Vagina (tissue), 2 donors: ENCODE measurements around the gene CENATAC. TPM values are rescaled to one million over a fixed set of nuclear protein-coding genes. Genes with fewer than 3 reads are reported as not detected.
"Not testable (repeated sequence)": the region's sequence is repeated elsewhere in the genome, so short reads cannot be mapped to it uniquely, and the experiment has no call there.

Experiments
- DNase-seq, 2 donors: peaks; one replicate each; pipeline ENCODE4 v3.0.0-alpha.2; 2017; ENCODE audit errors: extremely low spot score in 2 of 2
- H3K27ac ChIP-seq: fragments of 200-600 bp; sonication (generic); one replicate; pipeline ENCODE4 v1.5.1; 2019
- H3K27me3 ChIP-seq: fragments of 200-600 bp; sonication (generic); one replicate; pipeline ENCODE4 v1.5.1; 2019
- H3K36me3 ChIP-seq, 2 donors: fragments of 200-600 bp; sonication (generic); one replicate each; pipeline ENCODE4 v1.5.1; 2017 to 2019
- H3K4me1 ChIP-seq: fragments of 200-600 bp; sonication (generic); one replicate; pipeline ENCODE4 v1.5.1; 2019
- H3K4me3 ChIP-seq, 2 donors: fragments of 200-600 bp; sonication (generic); 1 replicate in 1 of 2; 2 replicates in 1 of 2; pipeline ENCODE4 v1.5.1; 2016 to 2019
- H3K9me3 ChIP-seq: fragments of 200-600 bp; sonication (generic); one replicate; pipeline ENCODE4 v1.5.1; 2019
- POLR2A ChIP-seq, 2 donors: fragments of 450-650 bp; IDR thresholded peaks; one replicate each; pipeline ENCODE4 v1.6.1; 2017; ENCODE audit warnings: antibody characterized with exemption in 2 of 2, mild to moderate bottlenecking in 2 of 2, moderate library complexity in 2 of 2
- POLR2AphosphoS5 ChIP-seq, 2 donors: sonication (generic); formaldehyde crosslinking; IDR thresholded peaks; one replicate each; pipeline ENCODE4 v1.9.0; 2017; ENCODE audit warnings: antibody characterized with exemption in 2 of 2, mild to moderate bottlenecking in 2 of 2, low read depth in 1 of 2; ENCODE audit not compliant: insufficient read depth in 1 of 2
- intact Hi-C: fragments of 100-400 bp; cut with DNase I; formaldehyde crosslinking; loops from one replicate; pipeline ENCODE4 v1.15.1; 2023
- total RNA-seq: library from RNA; depleted of rRNA; stranded (reverse); fragments of >200 nt; gene quantifications from one replicate; pipeline ENCODE4 v1.2.3, GENCODE V29; 2016
- TF ChIP-seq, protein P1 (sequence below), 3 experiments: fragments of 450-650 bp in 2 of 3; fragments of 200-600 bp in 1 of 3; sonication (generic) in 1 of 3; IDR thresholded peaks; one replicate each; pipeline ENCODE4 v1.5.1; 2017 to 2019; ENCODE audit warnings: antibody characterized with exemption in 3 of 3, mild to moderate bottlenecking in 2 of 3, moderate library complexity in 2 of 3

CENATAC gene
- 49.8 TPM for total RNA-seq

DNA sequence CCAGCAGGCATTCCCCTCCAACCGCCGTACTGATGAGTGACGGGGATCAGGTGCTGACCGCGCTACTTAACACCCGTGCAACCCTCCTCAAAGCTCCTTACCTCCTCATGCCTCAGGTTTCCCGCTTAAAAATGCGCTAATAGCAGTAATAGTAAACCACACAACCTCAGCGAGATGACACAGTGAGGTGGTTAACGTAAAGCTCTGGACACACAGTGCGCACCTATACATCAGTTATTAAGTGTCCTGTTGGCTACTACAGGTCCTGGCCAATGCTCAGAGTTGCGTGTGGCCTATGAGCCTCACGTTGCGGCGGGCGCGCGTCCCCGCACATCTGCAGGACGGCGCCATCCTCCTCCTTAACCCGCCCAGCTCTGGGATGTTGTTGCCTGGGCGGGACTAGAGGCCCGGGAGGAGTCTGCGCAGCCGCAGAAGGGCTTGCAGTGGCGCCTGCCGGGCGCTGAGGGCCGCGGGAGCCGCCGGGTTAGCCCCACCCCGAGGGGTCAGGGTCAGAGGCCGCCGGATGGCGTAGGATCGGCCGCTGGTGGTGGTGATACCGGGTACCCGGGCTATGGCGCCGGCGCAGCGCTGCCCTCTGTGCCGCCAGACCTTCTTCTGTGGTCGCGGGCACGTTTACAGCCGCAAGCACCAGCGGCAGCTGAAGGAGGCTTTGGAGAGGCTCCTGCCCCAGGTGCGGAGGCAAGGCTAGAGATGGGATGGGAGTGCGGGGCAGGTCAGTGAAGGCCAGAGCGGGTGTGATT is at the start of gene CENATAC:
CENATAC (plus strand) TSS at position 512 of the 761 bp plus-strand sequence; CDS start at position 572, 60 bp downstream.
- Histone ChIP-seq H3K36me3 (peaks cover 0 to 23% of the 10 kb centered on the region in 2 donors), H3K27ac (peak within 1 kb of the TSS; percentile 65), H3K4me3 (peak within 1 kb of the TSS; percentile 86 to 88), H3K4me1 (peaks cover 34% of the 10 kb centered on the region), H3K9me3 (no peaks in the 10 kb centered on the region), H3K27me3 (no peaks in the 10 kb centered on the region)
- intact Hi-C loops = no loop called here
- TF ChIP-seq POLR2AphosphoS5 (IDR thresholded peaks at IDR 0.05; ENCODE audit: insufficient read depth in 1 of 2, low read depth in 1 of 2) (peak; percentile 96 to 98), POLR2A (IDR thresholded peaks at IDR 0.05) (peak; percentile 70 to 73)
- TF ChIP-seq, protein P1, sequence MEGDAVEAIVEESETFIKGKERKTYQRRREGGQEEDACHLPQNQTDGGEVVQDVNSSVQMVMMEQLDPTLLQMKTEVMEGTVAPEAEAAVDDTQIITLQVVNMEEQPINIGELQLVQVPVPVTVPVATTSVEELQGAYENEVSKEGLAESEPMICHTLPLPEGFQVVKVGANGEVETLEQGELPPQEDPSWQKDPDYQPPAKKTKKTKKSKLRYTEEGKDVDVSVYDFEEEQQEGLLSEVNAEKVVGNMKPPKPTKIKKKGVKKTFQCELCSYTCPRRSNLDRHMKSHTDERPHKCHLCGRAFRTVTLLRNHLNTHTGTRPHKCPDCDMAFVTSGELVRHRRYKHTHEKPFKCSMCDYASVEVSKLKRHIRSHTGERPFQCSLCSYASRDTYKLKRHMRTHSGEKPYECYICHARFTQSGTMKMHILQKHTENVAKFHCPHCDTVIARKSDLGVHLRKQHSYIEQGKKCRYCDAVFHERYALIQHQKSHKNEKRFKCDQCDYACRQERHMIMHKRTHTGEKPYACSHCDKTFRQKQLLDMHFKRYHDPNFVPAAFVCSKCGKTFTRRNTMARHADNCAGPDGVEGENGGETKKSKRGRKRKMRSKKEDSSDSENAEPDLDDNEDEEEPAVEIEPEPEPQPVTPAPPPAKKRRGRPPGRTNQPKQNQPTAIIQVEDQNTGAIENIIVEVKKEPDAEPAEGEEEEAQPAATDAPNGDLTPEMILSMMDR (IDR thresholded peaks at IDR 0.05) = peak in 1 of 3 experiments; percentile 27
- DNase-seq = peak in 1 of 2 donors; percentile 90

- Histone ChIP-seq H3K4me1 (no peaks in the 10 kb centered on the region), H3K4me3 (no peak overlapping the region), H3K36me3 (no peaks in the 10 kb centered on the region), H3K27ac (no peak overlapping the region), H3K27me3 (no peaks in the 10 kb centered on the region), H3K9me3 (no peaks in the 10 kb centered on the region)
- intact Hi-C loops = no loop called here
- no peak for DNase-seq
- TF ChIP-seq, protein P1 (IDR thresholded peaks at IDR 0.05) = no peak
- no peak for TF ChIP-seq POLR2AphosphoS5 (IDR thresholded peaks at IDR 0.05; ENCODE audit: insufficient read depth in 1 of 2, low read depth in 1 of 2)
- TF ChIP-seq POLR2A (IDR thresholded peaks at IDR 0.05) = no peak
These were observed 44.7 kb upstream of the CENATAC start for GRCh38 chr11:118953265-118953664.

DNA sequence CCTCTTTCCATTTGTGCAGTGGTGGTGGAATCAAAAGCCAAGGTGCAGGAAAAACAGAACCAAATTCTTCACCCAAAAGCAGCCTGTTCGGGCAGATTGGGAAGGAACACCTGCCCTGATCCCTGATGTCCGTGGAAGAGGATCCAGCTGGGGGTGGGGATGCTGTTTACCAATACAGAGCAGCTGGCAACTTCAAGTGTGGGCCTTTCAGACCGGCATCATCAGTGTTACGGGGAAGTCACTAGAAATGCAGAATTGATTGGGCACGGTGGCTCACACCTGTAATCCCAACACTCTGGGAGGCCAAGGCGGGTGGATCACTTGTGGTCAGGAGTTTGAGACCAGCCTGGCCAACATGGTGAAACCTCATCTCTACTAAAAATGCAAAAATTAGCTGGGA is 44.0 kb upstream of the CENATAC start:
- H3K36me3 ChIP-seq, intact Hi-C loops, H3K4me3 ChIP-seq, H3K4me1 ChIP-seq, H3K27me3 ChIP-seq, DNase-seq, H3K9me3 ChIP-seq, H3K27ac ChIP-seq: not testable (repeated sequence)

DNA sequence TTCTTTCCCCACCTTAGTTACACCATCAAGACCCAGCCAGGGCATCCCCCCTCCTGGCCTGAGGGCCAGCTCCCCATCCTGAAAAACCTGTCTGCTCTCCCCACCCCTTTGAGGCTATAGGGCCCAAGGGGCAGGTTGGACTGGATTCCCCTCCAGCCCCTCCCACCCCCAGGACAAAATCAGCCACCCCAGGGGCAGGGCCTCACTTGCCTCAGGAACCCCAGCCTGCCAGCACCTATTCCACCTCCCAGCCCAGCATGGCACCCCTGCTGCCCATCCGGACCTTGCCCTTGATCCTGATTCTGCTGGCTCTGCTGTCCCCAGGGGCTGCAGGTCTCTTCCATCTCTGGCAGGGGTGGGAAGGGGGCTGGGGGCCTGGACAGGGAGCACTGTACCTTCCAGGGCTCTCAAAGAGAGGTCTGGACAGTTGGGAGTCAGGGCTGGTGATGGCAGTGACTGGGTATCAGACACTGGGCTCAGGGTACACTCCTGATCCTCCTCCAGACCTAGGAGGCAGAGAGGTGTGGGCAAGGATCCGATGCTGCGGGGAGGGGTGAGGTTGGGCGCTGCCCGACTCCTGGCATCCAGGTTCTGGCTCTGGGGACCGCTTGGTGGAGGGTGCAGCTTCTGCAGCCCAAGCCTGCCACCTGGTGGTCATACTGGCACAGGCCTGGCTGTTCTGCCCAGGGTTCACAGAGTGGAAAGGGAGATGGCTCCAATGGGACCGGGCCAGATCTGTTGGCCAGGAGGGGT is 41.7 kb upstream of the CENATAC start, which contains the start of gene UPK2:
UPK2 (plus strand) TSS at position 205 of the 753 bp plus-strand sequence; CDS start at position 258, 53 bp downstream.
- Histone ChIP-seq H3K4me1 (no peaks in the 10 kb centered on the region), H3K36me3 (no peaks in the 10 kb centered on the region), H3K9me3 (no peaks in the 10 kb centered on the region), H3K27ac (no peak within 1 kb of the TSS), H3K27me3 (no peaks in the 10 kb centered on the region), H3K4me3 (no peak within 1 kb of the TSS)
- intact Hi-C loops = loop anchor here (2.0 to 5.0 kb wide), 2 partner anchors 47 to 264 kb away; no protein-coding TSS in a partner anchor
- TF ChIP-seq POLR2AphosphoS5 (IDR thresholded peaks at IDR 0.05; ENCODE audit: insufficient read depth in 1 of 2, low read depth in 1 of 2) (peak; percentile 23 to 33), POLR2A (IDR thresholded peaks at IDR 0.05) (no peak)
- TF ChIP-seq, protein P1 (IDR thresholded peaks at IDR 0.05) = peak; percentile 86 to 98 (median 98)
- no peak for DNase-seq

DNA sequence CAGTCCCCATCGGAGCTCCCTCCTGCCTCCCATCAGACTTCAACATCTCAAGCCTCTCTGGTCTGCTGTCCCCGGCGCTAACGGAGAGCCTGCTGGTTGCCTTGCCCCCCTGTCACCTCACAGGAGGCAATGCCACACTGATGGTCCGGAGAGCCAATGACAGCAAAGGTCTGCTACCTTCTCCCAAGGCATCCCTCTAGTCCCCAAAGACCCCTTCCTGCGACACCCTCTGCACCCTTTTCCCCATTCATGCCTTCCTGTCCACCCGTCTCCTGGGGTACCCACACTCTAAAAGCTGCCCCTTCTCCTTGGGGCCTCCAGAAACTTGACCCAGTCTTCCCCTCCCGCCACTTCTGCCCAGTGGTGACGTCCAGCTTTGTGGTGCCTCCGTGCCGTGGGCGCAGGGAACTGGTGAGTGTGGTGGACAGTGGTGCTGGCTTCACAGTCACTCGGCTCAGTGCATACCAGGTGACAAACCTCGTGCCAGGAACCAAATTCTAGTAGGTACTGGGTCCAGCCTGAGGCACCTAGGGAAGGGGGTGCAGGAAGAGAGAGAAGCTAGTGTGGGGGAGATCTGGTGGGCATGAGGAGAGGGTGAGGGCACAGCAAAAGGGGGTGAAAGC is 41.0 kb upstream of the CENATAC start:
- Histone ChIP-seq H3K27me3 (no peaks in the 10 kb centered on the region), H3K9me3 (no peaks in the 10 kb centered on the region), H3K27ac (no peak overlapping the region), H3K4me1 (no peaks in the 10 kb centered on the region), H3K4me3 (no peak overlapping the region), H3K36me3 (no peaks in the 10 kb centered on the region)
- intact Hi-C loops = loop anchor here (2.0 to 5.0 kb wide), 2 partner anchors 48 to 265 kb away; no protein-coding TSS in a partner anchor
- DNase-seq = no peak
- TF ChIP-seq, protein P1 (IDR thresholded peaks at IDR 0.05) = no peak
- TF ChIP-seq POLR2A (IDR thresholded peaks at IDR 0.05) (no peak), POLR2AphosphoS5 (IDR thresholded peaks at IDR 0.05; ENCODE audit: insufficient read depth in 1 of 2, low read depth in 1 of 2) (no peak)
